K562 (cell line): ENCODE measurements around the gene PPP1R12B. TPM values are rescaled to one million over a fixed set of nuclear protein-coding genes. Genes with fewer than 3 reads are reported as not detected.
"Not testable (repeated sequence)": the region's sequence is repeated elsewhere in the genome, so short reads cannot be mapped to it uniquely, and the experiment has no call there.

Source experiments
- ATAC-seq: fragments of 200-7000 bp; cut with Tn5 transposase; 3 replicates; pipeline ENCODE4 v1.9.1; 2020; ENCODE audit warnings: moderate library complexity
- BruUV-seq: library from RNA; stranded (reverse); fragments of 400-500 nt; replicated peaks from 2 replicates; lab custom pipeline; 2021; lab: Mats Ljungman, UMichigan
- CTCF ChIA-PET: fragments of 300-600 bp; formaldehyde crosslinking; extraction: SDS; loops from one replicate; lab custom pipeline; 2021; ENCODE audit warnings: low intra/inter-chr PET ratio; lab: Yijun Ruan, JAX
- POLR2A ChIA-PET: fragments of 300-600, 350-650 bp; sonication (Branson Sonifier 250); formaldehyde crosslinking; extraction: SDS; loops from one replicate; lab custom pipeline; 2021; ENCODE audit warnings: antibody characterized with exemption, inconsistent platforms; lab: Yijun Ruan, JAX
- DNase-seq, 4 experiments: peaks; one replicate each; pipeline versions ENCODE4 v3.0.0 to v3.0.0-alpha.2; 2011 to 2018; ENCODE audit warnings: low spot score in 3 of 4, mixed read lengths in 3 of 4; ENCODE audit errors: extremely low read depth in 1 of 4
- FAIRE-seq: peaks from 2 replicates; lab custom pipeline; 2011; peaks lifted over from hg19 to GRCh38; lab: Jason Lieb, UNC
- H2AFZ ChIP-seq: 2 replicates; pipeline ENCODE4 v1.6.0; 2011; ENCODE audit warnings: low read depth, low read length, control low read depth, inconsistent platforms
- H3K27ac ChIP-seq: fragments of 200-600 bp; 3 replicates; pipeline ENCODE4 v1.8.0; 2011; ENCODE audit warnings: low read depth, mild to moderate bottlenecking, control low read depth, inconsistent platforms, low read length, moderate library complexity, mixed read lengths; ENCODE audit errors: extremely low read depth
- H3K27me3 ChIP-seq, 2 experiments: fragments of 300-600 bp in 1 of 2; 2 replicates in 1 of 2; 3 replicates in 1 of 2; pipeline versions ENCODE4 v1.6.0 to v1.8.0; 2011; ENCODE audit warnings: inconsistent platforms in 2 of 2, low read length in 2 of 2, mild to moderate bottlenecking in 1 of 2, mixed read lengths in 1 of 2, moderate library complexity in 1 of 2; ENCODE audit not compliant: control insufficient read depth in 2 of 2, insufficient read depth in 2 of 2
- H3K36me3 ChIP-seq: fragments of 300-600 bp; 3 replicates; pipeline ENCODE4 v1.8.0; 2011; ENCODE audit warnings: mild to moderate bottlenecking, low read length, inconsistent platforms; ENCODE audit not compliant: control insufficient read depth, insufficient read depth
- H3K4me1 ChIP-seq, 2 experiments: fragments of 200-600 bp in 1 of 2; replicated peaks in 1 of 2; 2 replicates in 1 of 2; 3 replicates in 1 of 2; pipeline versions ENCODE4 v1.5.1 to v1.8.0; 2011; ENCODE audit warnings: inconsistent platforms in 2 of 2, low read length in 2 of 2, mild to moderate bottlenecking in 1 of 2, mixed read lengths in 1 of 2, moderate library complexity in 1 of 2; ENCODE audit not compliant: control insufficient read depth in 2 of 2, insufficient read depth in 2 of 2
- H3K4me2 ChIP-seq: 2 replicates; pipeline ENCODE4 v1.6.1; 2011; ENCODE audit warnings: low read length, control low read depth, inconsistent platforms, mixed read lengths; ENCODE audit not compliant: insufficient read depth
- H3K4me3 ChIP-seq: fragments of 200-600 bp; sonication (generic), shearing (Covaris generic); 2 replicates; pipeline ENCODE4 v1.5.1; 2016; ENCODE audit warnings: control low read depth, inconsistent platforms
- H3K79me2 ChIP-seq: fragments of 200-600 bp; 3 replicates; pipeline ENCODE4 v1.8.0; 2011; ENCODE audit warnings: low read length, inconsistent platforms; ENCODE audit not compliant: control insufficient read depth, insufficient read depth
- H3K9ac ChIP-seq, 2 experiments: 2 replicates each; pipeline versions ENCODE4 v1.6.0 to v1.6.1; 2011; ENCODE audit warnings: low read depth in 2 of 2, low read length in 2 of 2, control low read depth in 1 of 2, inconsistent platforms in 1 of 2, mild to moderate bottlenecking in 1 of 2, mixed read lengths in 1 of 2; ENCODE audit not compliant: insufficient read depth in 1 of 2
- H3K9me1 ChIP-seq: one replicate; pipeline ENCODE4 v1.6.0; 2011; ENCODE audit warnings: inconsistent platforms, mild to moderate bottlenecking, low read length, moderate library complexity; ENCODE audit not compliant: control insufficient read depth, insufficient read depth
- H3K9me3 ChIP-seq: replicated peaks from 2 replicates; pipeline ENCODE4 v1.5.1; 2011; ENCODE audit warnings: low read depth, low read length, inconsistent platforms; ENCODE audit not compliant: control insufficient read depth, insufficient read depth
- H4K20me1 ChIP-seq: replicated peaks from 2 replicates; pipeline ENCODE4 v1.6.1; 2011; ENCODE audit warnings: low read length, inconsistent platforms, mixed read lengths; ENCODE audit not compliant: control insufficient read depth, insufficient read depth
- ID3 ChIP-seq, 2 experiments: fragments of 250-450 bp in 1 of 2; fragments of 450-650 bp in 1 of 2; sonication (Bioruptor Pico) in 1 of 2; IDR thresholded peaks; 2 replicates each; pipeline versions ENCODE4 v1.6.1 to v1.8.0; 2016 to 2021; ENCODE audit warnings: mild to moderate bottlenecking in 2 of 2, moderate library complexity in 2 of 2, missing compliant biosample characterization in 1 of 2, missing genetic modification characterization in 1 of 2
- POU5F1 ChIP-seq: fragments of 150-350 bp; IDR thresholded peaks from 2 replicates; pipeline ENCODE4 v1.6.1; 2014; ENCODE audit warnings: borderline replicate concordance, low read length, low read depth, mild to moderate bottlenecking; ENCODE audit not compliant: partially characterized antibody
- ZNF354B ChIP-seq: fragments of 250-450 bp; sonication (Bioruptor Pico); IDR thresholded peaks from 2 replicates; pipeline ENCODE4 v1.4.0; 2020
- WGBS: fragments of 100-300 bp; shearing (Covaris generic); methylation state at CpG from one replicate; pipeline ENCODE4 v1.1.6; 2016; ENCODE audit warnings: low coverage, mixed read lengths; ENCODE audit not compliant: insufficient coverage; ENCODE audit errors: missing lambda C conversion rate; 5-methylcytosine and 5-hydroxymethylcytosine counted together
- in situ Hi-C: fragments of 300-500 bp; cut with MboI; formaldehyde crosslinking; loops from 4 replicates; pipeline ENCODE4 v1.15.0; 2018; ENCODE audit warnings: inconsistent platforms, mixed read lengths
- intact Hi-C: fragments of 100-400 bp; cut with micrococcal nuclease; formaldehyde crosslinking; loops from 2 replicates; pipeline ENCODE4 v1.14.2; 2022
- polyA plus RNA-seq, 8 experiments: library from polyadenylated mRNA; depleted of rRNA in 4 of 8; stranded (reverse) in 5 of 8; unstranded in 3 of 8; fragments of >200 nt; fragmentation: Nextera tagmentation in 2 of 8; fragmentation: Illumina TruSeq in 1 of 8; extraction: Ambion mirVana in 2 of 8; extraction: Trizol in 1 of 8; gene quantifications; 2 replicates each; pipeline versions ENCODE4 v1.2.1 to v1.2.3, GENCODE V29; 2011 to 2014; ENCODE audit warnings: inconsistent platforms in 1 of 8, missing spikeins in 1 of 8
- total RNA-seq, 7 experiments: library from RNA; depleted of rRNA in 6 of 7; stranded (reverse); fragments of >200 nt in 6 of 7; fragmentation: Illumina TruSeq in 2 of 7; extraction: Trizol in 2 of 7; gene quantifications; 2 replicates each; pipeline versions ENCODE4 v1.2.1 to v1.2.3, GENCODE V29; 2011 to 2021; ENCODE audit warnings: low replicate concordance in 1 of 7
- TF ChIP-seq, protein P1 (sequence below): fragments of 450-650 bp; IDR thresholded peaks from 2 replicates; pipeline ENCODE4 v1.6.1; 2016; ENCODE audit warnings: antibody characterized with exemption

Gene PPP1R12B
- total and polyA plus RNA-seq, 9 of the 15 experiments (the other 6 are each of a cell fraction or from before 2014, with no cell fraction given), result 0.73 to 16.9 (median 13.6) TPM

DNA sequence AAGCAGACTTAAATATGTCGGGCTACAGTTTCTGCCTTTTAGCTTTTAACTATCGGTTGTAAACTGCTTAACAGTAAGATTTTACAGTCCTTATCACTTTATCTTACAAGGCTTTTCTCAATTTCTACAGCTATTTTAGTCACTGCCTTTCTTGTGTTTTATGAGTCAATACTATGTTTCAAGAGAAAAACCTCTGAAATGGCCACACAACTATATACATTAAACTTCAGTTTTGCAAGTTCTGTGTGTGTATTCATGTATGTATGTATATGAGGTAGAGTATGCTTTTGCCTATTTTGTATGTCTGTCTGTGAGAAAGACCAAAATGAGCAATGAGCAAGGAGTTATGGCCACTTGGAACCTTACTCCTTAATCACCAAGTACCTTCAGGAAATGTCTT lies 191.9 kb downstream of the PPP1R12B start:
- ATAC-seq (no peak), FAIRE-seq (no peak), DNase-seq (no peak)
- Histone ChIP-seq H3K9me1 (no peaks in the 10 kb centered on the region), H3K9me3 (no peaks in the 10 kb centered on the region), H3K4me2 (no peak overlapping the region), H3K27me3 (no peaks in the 10 kb centered on the region), H3K4me1 (peaks cover 2 to 9% of the 10 kb centered on the region in 2 experiments; a peak in 2 of 5 replicates), H3K36me3 (0 out of 3 replicates have a peak, but pooled peaks cover 4% of the 10 kb centered on the region), H3K9ac (no peak overlapping the region), H3K27ac (no peak overlapping the region), H3K79me2 (no peaks in the 10 kb centered on the region), H4K20me1 (no peaks in the 10 kb centered on the region), H2AFZ (no peak overlapping the region), H3K4me3 (no peak overlapping the region)
- POLR2A ChIA-PET, result no interaction called here
- TF ChIP-seq, protein P1, sequence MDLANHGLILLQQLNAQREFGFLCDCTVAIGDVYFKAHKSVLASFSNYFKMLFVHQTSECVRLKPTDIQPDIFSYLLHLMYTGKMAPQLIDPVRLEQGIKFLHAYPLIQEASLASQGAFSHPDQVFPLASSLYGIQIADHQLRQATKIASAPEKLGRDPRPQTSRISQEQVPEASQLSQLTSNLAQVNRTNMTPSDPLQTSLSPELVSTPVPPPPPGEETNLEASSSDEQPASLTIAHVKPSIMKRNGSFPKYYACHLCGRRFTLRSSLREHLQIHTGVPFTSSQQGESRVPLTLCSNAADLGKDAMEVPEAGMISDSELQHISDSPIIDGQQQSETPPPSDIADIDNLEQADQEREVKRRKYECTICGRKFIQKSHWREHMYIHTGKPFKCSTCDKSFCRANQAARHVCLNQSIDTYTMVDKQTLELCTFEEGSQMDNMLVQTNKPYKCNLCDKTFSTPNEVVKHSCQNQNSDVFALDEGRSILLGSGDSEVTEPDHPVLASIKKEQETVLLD, result no peak
- TF ChIP-seq ID3 (CRISPR knock-in tag; IDR thresholded peaks at IDR 0.05) (no peak), ID3 (tag; IDR thresholded peaks at IDR 0.05) (no peak), ZNF354B (CRISPR knock-in tag) (no peak), POU5F1 (no peak)
- 61% methylated on average over 2 of the region's 2 CpGs for WGBS
- BruUV-seq, result no TSS peak
- in situ Hi-C loops, result no loop called here
- intact Hi-C loops, result no loop called here
- CTCF ChIA-PET, result no interaction called here

DNA sequence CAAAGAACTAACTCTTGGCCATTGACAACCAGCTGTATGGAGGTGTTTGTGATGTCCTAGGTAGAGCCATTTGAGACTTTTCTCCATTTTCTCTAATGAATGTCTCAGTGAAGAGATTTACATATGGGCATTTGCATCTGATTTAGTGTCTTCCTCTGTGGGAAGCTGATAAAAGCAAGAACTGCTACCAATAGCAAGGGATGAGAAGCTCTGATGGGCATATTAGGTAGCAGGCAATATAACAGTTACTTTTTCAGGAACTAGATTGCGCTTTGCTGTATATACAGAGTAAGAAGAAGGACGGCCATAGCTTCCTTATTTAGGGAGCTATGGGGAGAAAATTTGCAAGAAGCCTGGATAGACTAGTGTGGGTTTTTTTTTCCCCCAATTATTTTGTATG lies 192.4 kb downstream of the PPP1R12B start:
- POLR2A ChIA-PET, BruUV-seq, DNase-seq, H3K4me3 ChIP-seq, H4K20me1 ChIP-seq, H3K9me1 ChIP-seq, in situ Hi-C loops, intact Hi-C loops, H3K9ac ChIP-seq, H3K27me3 ChIP-seq, H3K36me3 ChIP-seq, H3K79me2 ChIP-seq, ATAC-seq, H3K9me3 ChIP-seq, H3K27ac ChIP-seq, CTCF ChIA-PET, H2AFZ ChIP-seq, FAIRE-seq, H3K4me2 ChIP-seq: not testable (repeated sequence)
- 86% methylated on average over 2 of the region's 2 CpGs for WGBS
- peaks cover 2 to 13% of the 10 kb centered on the region in 2 experiments; a peak in 3 of 5 replicates for H3K4me1 ChIP-seq

DNA sequence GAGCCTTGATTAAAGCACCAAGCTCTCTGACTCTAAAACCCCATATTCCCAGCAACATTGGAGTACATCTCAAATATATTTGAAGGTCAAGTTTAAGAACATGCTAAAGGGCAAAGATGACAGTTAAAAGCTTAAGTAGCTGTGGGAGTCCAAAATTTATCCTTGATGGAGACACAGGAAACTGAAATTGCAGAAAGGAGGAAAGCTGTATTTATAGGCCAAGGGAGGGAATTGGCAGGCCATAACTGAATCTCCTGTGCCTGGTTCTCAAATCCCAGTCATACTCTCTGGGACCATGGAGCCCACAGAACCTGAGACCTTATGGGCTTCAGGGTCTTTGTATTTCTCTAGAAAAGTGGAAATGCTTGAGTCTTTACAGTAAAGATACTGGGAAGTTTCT lies 193.9 kb downstream of the PPP1R12B start:
- in situ Hi-C loops, POLR2A ChIA-PET, H3K9ac ChIP-seq, H4K20me1 ChIP-seq, H3K9me1 ChIP-seq, CTCF ChIA-PET, FAIRE-seq, H3K27ac ChIP-seq, H3K27me3 ChIP-seq, H3K9me3 ChIP-seq, DNase-seq, H3K36me3 ChIP-seq, intact Hi-C loops, H2AFZ ChIP-seq, H3K79me2 ChIP-seq, H3K4me2 ChIP-seq, ATAC-seq, BruUV-seq, H3K4me3 ChIP-seq: not testable (repeated sequence)
- peaks cover 0 to 27% of the 10 kb centered on the region in 2 experiments; a peak in 3 of 5 replicates for H3K4me1 ChIP-seq
